Thoracic aorta (tissue), 2 donors: ENCODE results near the gene NRXN3. TPM values are rescaled to one million over a fixed set of nuclear protein-coding genes. Genes with fewer than 3 reads are reported as not detected.

Source experiments
- ATAC-seq: fragments of 150-250 bp; one replicate; pipeline ENCODE4 v1.8.0; 2017; ENCODE audit warnings: low read depth; ENCODE audit not compliant: insufficient number of reproducible peaks, low FRiP score
- DNase-seq: peaks from one replicate; pipeline ENCODE4 v3.0.0-alpha.2; 2020; ENCODE audit warnings: low spot score
- H3K27ac ChIP-seq, 2 donors: fragments of 200-600 bp; sonication (generic); 1 replicate in 1 of 2; 2 replicates in 1 of 2; pipeline ENCODE4 v1.5.1; 2016; ENCODE audit warnings: mild to moderate bottlenecking in 2 of 2, moderate library complexity in 2 of 2
- H3K27me3 ChIP-seq: fragments of 200-600 bp; sonication (generic); replicated peaks from 2 replicates; pipeline ENCODE4 v1.6.0; 2016; ENCODE audit warnings: mild to moderate bottlenecking; ENCODE audit not compliant: insufficient read depth
- H3K36me3 ChIP-seq: fragments of 200-600 bp; sonication (generic); one replicate; pipeline ENCODE4 v1.5.1; 2016
- H3K4me1 ChIP-seq, 2 donors: fragments of 200-600 bp; sonication (generic); 1 replicate in 1 of 2; 2 replicates in 1 of 2; pipeline versions ENCODE4 v1.5.1 to v1.6.0; 2016; ENCODE audit warnings: low read depth in 2 of 2, mild to moderate bottlenecking in 1 of 2; ENCODE audit not compliant: control insufficient read depth in 1 of 2
- H3K4me3 ChIP-seq: fragments of 200-600 bp; sonication (generic); 2 replicates; pipeline ENCODE4 v1.5.1; 2016; ENCODE audit warnings: mild to moderate bottlenecking
- H3K9me3 ChIP-seq: fragments of 200-600 bp; sonication (generic); 2 replicates; pipeline ENCODE4 v1.5.1; 2016
- CTCF ChIP-seq: fragments of 200-600 bp; sonication (generic); IDR thresholded peaks from one replicate; pipeline ENCODE4 v1.5.1; 2019; ENCODE audit warnings: antibody characterized with exemption
- total RNA-seq, 2 donors: library from RNA; depleted of rRNA; stranded (reverse); fragments of >200 nt; gene quantifications; one replicate each; pipeline versions ENCODE4 v1.1.0 to v1.2.3, GENCODE V29; 2016

NRXN3 gene
- total RNA-seq, 2 donors from 2014 or later, result 5.6 to 33.3 TPM

- no peaks in the 10 kb centered on the region for H3K36me3 ChIP-seq
- no peak for TF ChIP-seq CTCF
- no peaks in the 10 kb centered on the region for H3K9me3 ChIP-seq
- no peak overlapping the region for H3K27ac ChIP-seq
- ATAC-seq (no peak), DNase-seq (no peak)
- H3K4me3 ChIP-seq, result no peak overlapping the region
- H3K4me1 ChIP-seq, result peaks cover 4 to 9% of the 10 kb centered on the region in 2 donors
- no peaks in the 10 kb centered on the region for H3K27me3 ChIP-seq
These were observed 1379.3 kb downstream of the NRXN3 start for GRCh38 chr14:79549515-79549914.

DNA sequence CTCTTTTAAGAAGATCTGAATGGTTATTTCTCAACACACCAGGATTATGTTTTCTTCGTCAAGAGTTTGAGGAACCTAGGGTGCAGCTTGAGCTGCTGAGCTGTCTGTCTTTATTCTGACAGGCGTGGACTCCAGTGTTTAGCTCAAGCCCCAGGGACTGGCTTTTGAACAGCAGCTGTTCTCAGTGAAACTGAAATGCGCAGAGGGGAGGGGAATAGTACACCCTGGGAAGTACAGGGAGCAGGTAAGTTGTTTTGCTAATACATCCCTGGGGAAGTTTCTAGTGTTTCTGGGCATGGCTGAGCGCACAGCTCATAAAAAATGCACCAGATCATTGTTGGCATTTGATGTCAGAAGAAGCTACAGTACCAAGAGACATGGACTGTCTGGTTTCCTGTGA is 1381.3 kb downstream of the NRXN3 start:
- H3K4me3 ChIP-seq, result no peak overlapping the region
- no peak overlapping the region for H3K27ac ChIP-seq
- TF ChIP-seq CTCF, result no peak
- DNase-seq (no peak), ATAC-seq (no peak)
- H3K36me3 ChIP-seq, result no peaks in the 10 kb centered on the region
- no peaks in the 10 kb centered on the region for H3K27me3 ChIP-seq
- H3K4me1 ChIP-seq, result no peaks in the 10 kb centered on the region
- H3K9me3 ChIP-seq, result no peaks in the 10 kb centered on the region

DNA sequence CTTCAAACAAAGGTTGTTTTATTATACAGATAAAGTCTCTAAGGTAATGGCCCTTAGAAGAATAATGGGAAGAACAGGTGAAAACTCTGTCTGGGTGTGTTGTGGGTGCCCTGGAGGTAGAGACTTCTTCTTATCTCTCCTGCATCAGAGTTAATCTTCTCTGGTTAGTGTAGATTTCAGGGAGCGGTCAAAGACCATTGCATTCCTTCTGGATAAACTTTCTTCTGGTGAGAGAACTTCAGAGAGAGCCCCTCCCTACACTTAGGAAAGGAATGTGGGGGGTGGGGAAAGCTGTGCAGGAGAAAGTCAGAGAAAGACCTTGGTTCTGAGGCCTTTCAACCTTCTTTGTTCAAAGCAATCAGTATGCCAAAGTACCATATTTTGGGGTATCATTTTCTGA is 1382.6 kb downstream of the NRXN3 start:
- no peak overlapping the region for H3K4me3 ChIP-seq
- TF ChIP-seq CTCF, result no peak
- no peaks in the 10 kb centered on the region for H3K27me3 ChIP-seq
- no peak for ATAC-seq
- H3K27ac ChIP-seq, result no peak overlapping the region
- H3K4me1 ChIP-seq, result no peaks in the 10 kb centered on the region
- H3K36me3 ChIP-seq, result no peaks in the 10 kb centered on the region
- DNase-seq, result no peak
- H3K9me3 ChIP-seq, result no peaks in the 10 kb centered on the region

GRCh38 chr14:79554816-79555215 is 1384.6 kb downstream of the NRXN3 start:
- H3K27me3 ChIP-seq, result no peaks in the 10 kb centered on the region
- no peaks in the 10 kb centered on the region for H3K9me3 ChIP-seq
- H3K4me3 ChIP-seq, result no peak overlapping the region
- H3K4me1 ChIP-seq, result no peaks in the 10 kb centered on the region
- no peak for DNase-seq
- no peak overlapping the region for H3K27ac ChIP-seq
- TF ChIP-seq CTCF, result no peak
- no peaks in the 10 kb centered on the region for H3K36me3 ChIP-seq
- no peak for ATAC-seq

DNA sequence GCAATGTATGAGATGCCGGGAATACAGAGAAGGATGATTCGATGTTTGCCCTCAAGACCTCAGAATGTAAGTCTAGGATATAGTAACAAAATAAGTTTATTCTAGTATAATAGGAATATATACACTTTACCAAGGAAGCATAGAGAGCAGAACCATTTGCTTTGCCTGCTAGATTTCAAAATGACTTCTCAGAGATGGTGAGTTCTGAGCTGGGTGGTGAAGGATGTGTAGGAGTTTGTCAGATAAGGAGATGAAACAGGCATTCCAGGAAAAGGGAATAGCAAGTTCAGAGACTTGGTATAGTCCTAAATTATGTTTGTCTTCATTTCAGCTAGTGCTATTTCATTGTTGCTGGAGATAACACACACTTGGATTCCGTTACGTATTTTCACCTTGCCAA is 1385.3 kb downstream of the NRXN3 start:
- H3K9me3 ChIP-seq, result no peaks in the 10 kb centered on the region
- H3K4me3 ChIP-seq, result no peak overlapping the region
- TF ChIP-seq CTCF, result no peak
- no peaks in the 10 kb centered on the region for H3K27me3 ChIP-seq
- no peak for ATAC-seq
- no peak overlapping the region for H3K27ac ChIP-seq
- H3K4me1 ChIP-seq, result no peaks in the 10 kb centered on the region
- no peak for DNase-seq
- H3K36me3 ChIP-seq, result no peaks in the 10 kb centered on the region
